ENCODE data around the gene CLIC3.
"Not testable (repeated sequence)": the region's sequence is repeated elsewhere in the genome, so short reads cannot be mapped to it uniquely, and the experiment has no call there.

Gene CLIC3

DNA sequence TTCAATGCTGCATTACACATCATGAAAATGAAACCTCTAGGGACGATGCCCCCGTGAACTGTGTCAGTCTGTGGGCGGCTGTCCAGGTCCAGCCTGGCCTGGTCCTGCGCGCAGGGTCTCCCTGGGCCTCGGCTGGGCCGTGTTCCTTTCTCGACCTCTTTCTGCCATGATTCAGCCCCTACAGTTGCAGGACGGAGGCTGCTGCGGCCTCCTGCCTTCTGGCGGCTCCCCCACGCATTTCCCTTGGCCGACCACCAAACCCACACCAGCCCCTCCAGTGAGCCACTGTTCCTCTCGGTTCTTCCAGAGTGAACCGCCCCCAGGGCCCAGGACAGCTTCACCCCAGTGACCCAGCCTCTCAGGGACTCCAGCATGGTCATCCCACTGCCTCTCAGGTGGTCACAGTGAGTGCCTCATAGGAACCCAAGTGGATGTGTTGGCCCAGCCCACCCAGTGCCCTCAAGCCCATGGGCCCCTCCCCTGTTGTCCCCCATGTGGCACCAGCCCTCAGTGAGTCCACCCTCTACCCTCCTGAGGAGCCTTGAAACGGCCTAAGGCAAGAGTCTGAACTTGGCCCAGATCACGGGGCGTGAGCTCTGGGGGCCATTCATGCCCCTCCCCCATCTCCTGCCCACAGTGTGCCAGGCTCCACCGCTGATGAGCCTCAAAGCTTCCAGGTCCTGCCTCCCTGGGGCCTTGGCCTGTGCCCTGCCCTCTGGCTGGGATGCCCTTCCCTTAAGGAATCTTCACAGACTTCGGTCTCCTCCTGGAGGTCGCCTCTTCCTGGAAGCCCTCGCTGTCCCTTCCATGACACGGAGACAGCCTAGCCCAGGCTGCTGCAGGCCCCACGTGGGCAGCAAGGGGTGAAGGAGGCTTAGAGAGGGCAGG, 10.0 kb upstream of the CLIC3 start:
- in situ Hi-C loops (cut with MboI; ENCODE audit: low sequenced_read_pairs): no loop called here

GRCh38 chr9:137004285-137004684, 7.9 kb upstream of the CLIC3 start:
- in situ Hi-C loops (cut with MboI; ENCODE audit: low sequenced_read_pairs): not testable (repeated sequence)

GRCh38 chr9:137002646-137003041, 6.3 kb upstream of the CLIC3 start:
- in situ Hi-C loops (cut with MboI; ENCODE audit: low sequenced_read_pairs): no loop called here

DNA sequence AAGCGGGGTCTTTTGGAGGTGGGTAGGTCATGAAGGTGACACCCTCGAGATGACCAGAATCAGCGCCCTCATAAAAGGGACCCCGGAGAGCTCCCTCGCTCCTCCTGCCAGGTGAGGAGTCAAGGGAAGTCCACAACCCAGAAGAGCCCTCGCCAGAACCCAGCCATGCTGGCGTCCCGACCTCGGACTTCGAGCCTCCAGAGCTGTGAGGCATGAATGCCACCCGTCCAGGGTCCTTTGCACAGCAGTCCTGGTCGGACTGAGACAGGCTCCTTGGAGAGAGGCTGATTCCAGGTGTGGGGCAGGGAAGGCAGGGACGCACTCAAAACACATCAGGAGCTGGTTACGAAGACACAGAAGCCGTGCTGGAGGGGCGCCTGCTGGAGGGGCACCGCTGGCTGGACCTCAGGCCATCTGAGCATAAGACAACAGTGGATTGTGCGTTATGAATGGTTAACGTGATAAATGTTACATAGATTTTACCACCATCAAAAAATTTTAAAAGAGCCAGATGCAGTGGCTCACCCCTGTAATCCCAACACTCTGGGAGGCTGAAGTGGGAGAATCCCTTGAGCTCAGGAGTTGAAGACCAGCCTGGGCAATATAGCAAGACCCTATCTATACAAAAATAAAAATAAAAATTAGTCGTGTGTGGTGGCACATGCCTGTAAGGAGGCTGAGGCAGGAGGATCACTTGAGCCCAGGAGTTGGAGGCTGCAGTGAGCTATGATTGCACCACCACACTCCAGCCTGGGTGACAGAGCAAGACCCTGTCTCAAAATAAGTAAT, 5.7 kb upstream of the CLIC3 start:
- in situ Hi-C loops (cut with MboI; ENCODE audit: low sequenced_read_pairs): no loop called here

DNA sequence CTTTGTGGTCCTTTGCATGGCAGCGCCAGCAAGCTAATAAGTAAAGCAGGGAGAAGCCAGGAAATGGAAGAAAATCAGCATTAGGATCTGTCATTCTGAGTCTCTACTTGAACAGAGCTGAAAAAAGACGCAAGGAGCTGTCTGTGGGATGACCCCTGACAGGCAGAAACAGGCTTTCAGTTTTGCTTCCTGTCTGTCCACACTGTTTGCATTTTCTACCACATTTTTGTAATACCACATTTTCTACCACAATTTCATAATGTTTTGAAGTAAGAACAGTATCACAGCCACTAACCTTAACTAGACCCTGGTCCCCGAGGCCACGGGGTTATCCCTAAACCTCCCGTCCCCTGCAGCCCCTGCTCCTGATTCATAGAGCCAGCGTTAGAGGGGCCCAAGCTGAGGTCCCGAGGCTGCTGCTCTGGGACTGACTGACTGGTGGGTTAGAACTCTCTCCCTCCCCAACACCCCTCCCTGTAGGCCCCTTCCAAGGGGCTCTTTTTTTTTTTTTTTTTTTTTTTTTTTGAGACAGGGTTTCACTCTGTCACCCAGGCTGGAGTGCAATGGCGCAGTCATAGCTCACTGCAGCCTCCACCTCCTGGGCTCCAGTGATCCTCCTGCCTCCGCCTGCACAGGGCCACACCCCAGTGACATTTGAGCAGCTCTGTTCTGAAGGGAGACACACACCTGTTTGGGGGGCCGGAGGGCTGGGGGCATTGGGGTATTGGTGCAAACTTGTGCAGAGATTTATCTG, 4.0 kb upstream of the CLIC3 start:
- in situ Hi-C loops (cut with MboI; ENCODE audit: low sequenced_read_pairs): no loop called here

GRCh38 chr9:136997830-136998234, 1.5 kb upstream of the CLIC3 start:
- in situ Hi-C loops (cut with MboI; ENCODE audit: low sequenced_read_pairs): no loop called here

GRCh38 chr9:136997371-136997770, 1.0 kb upstream of the CLIC3 start:
- in situ Hi-C loops (cut with MboI; ENCODE audit: low sequenced_read_pairs): no loop called here

- in situ Hi-C loops (cut with MboI; ENCODE audit: low sequenced_read_pairs): no loop called here
Measured at GRCh38 chr9:136995772-136996311, 526 bp downstream of the CLIC3 start.

DNA sequence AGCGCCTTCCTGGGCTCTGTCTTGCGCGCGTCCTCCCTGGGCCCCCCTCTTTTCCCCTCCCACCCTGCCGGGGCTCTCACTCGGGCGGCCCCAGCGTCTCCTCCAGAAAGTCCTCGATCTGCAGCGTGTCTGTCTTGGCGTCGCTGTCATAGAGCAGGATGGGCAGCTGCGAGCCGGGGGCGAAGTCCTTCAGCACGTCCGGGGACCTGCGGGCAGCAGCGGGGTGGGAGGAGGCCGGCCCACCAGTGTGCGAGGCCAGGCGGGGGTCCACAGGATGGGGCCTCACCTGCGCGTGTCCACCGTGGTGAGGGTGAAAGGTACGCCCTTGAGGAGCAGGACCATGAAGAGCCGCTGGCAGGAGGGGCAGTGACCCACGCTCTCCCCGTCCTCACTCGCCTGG, 1.0 kb downstream of the CLIC3 start:
- in situ Hi-C loops (cut with MboI; ENCODE audit: low sequenced_read_pairs): no loop called here

DNA sequence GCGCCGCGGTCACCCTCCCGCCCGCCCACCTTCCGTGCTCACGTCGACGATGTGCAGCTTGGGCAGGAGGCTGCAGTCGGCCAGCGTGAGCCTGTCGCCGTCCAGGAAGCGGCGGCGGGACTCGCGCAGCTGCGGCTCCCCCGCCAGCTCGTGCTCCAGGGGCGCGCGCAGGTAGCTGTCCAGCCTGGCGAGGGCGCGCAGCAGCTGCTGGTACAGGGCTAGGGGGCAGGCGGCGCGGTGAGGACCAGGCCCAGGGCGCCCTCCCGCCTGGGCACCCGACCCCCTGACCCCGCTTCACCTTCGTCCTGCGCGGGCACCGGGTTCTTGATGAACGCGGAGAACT, 1.5 kb downstream of the CLIC3 start:
- in situ Hi-C loops (cut with MboI; ENCODE audit: low sequenced_read_pairs): no loop called here

DNA sequence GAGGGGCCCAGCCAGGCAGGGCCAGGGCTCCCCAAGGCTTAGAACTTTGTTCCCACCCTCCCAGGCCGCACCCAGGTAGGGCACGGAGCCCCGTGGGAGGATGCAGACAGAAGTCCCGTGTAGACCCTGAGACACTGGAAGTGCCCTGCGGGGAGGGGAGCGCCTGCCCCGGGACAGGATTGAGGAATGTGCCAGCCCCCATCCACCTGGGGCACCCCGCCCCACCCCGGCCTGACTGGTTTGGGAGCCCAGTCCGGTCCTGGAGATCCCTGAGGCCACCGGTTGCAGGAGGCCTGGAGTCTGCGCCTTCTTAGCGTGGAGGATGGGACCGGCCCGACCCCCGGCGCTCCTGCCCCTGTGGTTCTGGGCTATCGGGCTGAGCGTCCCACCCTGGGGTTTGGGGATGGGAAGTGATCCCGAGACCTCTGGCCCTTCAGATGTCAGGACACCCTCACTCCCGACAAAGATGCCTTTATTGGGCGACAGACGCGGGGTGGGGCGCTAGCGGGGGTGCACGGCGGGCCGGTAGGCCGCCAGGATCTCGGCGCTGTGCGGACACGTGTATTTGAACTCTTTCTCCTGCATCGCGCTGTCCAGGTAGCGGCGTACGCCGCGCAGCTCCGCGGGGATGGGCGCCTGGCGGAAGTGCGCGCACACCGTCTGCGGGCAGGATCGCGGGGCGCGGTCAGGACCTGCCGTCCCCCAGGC, 2.0 kb downstream of the CLIC3 start:
- in situ Hi-C loops (cut with MboI; ENCODE audit: low sequenced_read_pairs): no loop called here

DNA sequence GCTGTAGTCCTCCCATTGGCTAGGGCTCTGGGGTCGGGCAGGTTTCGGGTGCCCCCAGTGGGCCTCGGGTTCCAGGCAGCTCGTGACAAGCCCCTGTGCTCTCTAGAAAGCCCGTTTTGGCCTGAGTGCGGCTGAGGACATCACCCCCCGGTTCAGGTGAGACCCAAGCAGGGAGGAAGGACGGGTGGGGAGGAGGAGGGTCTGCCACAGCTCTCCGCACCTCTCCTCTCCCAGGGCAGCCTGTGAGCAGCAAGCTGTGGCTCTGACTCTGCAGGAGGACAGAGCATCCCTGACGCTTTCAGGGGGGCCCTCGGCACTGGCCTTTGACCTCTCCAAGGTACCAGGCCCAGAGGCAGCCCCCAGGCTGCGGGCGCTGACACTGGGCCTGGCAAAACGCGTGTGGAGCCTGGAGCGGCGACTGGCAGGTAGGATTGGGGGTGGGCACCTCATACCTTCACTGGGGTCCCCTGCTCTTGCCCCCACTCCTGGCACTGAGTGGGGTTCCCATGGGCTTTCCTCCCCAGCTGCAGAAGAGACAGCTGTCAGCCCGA, 3.5 kb downstream of the CLIC3 start:
- in situ Hi-C loops (cut with MboI; ENCODE audit: low sequenced_read_pairs): no loop called here

- in situ Hi-C loops (cut with MboI; ENCODE audit: low sequenced_read_pairs): no loop called here
Measured at GRCh38 chr9:136991993-136992818, 4.2 kb downstream of the CLIC3 start, which contains the start of gene PAXX. Gene PAXX, plus strand, starts transcription at chr9:136992422. Its CDS starts 22 bp downstream, at chr9:136992444.

DNA sequence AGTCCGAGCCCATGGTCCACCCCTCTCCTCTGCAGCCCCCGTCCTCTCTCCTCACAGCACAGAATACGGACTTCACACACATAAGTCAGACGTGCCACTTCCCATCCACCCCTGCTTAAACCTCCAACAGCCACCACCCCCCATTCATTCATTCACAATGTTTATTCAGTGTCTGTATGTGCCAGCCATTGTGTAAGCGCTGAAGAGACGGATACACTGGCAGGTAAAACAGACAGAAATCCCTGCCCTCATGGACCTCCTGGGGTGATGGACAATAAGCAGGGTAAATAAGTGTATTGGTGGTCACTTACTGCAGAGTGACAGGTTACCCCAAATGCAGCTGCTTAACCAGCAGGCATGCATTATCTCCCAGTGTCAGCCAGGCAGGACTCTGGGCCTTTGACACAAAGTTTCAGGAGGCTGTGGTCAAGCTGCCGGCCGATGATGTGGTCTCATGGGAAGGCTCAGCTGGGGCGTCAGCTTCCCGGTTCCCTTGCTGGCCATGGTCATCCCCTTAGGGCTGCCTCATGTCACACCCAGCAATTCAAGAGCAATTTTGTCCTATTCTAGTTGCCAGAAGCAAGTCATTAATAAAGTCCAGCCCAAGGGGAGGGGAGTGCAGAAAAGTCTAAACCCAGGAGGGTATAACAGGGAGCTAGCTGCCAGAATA, 6.0 kb downstream of the CLIC3 start:
- in situ Hi-C loops (cut with MboI; ENCODE audit: low sequenced_read_pairs): no loop called here

- in situ Hi-C loops (cut with MboI; ENCODE audit: low sequenced_read_pairs): no loop called here
Measured at GRCh38 chr9:136988872-136989271, 7.5 kb downstream of the CLIC3 start.

- in situ Hi-C loops (cut with MboI; ENCODE audit: low sequenced_read_pairs): no loop called here
Measured at GRCh38 chr9:136985853-136986252, 10.5 kb downstream of the CLIC3 start.

DNA sequence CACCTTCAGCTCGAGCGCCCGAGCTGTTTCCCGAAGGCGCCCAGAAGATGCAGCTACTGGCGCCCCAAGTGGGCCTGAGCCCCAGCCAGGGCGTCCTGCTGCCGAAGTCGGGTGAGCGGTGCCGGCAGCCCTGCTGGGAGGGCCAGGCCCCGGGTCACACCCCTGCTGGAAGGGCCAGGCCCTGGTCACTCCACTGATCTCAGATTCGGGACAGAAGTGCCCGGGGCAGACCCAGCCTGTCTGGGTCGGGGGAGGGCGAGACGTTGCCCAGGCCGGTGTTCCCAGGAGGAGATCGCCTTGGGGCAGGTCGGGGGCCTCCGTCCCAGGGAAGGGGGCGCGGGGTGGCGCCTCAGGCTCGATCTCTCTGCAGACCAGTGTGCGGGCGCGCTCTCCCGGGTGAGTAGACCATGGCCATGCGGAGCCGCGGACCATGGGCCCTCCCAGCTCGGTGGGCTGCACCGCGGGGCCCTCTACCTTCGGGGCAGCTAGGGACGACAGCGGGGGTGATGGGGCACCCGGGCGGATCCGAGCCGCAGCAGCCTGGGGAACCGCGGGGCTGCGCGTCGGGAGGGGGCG, 11.3 kb downstream of the CLIC3 start:
- in situ Hi-C loops (cut with MboI; ENCODE audit: low sequenced_read_pairs): no loop called here

DNA sequence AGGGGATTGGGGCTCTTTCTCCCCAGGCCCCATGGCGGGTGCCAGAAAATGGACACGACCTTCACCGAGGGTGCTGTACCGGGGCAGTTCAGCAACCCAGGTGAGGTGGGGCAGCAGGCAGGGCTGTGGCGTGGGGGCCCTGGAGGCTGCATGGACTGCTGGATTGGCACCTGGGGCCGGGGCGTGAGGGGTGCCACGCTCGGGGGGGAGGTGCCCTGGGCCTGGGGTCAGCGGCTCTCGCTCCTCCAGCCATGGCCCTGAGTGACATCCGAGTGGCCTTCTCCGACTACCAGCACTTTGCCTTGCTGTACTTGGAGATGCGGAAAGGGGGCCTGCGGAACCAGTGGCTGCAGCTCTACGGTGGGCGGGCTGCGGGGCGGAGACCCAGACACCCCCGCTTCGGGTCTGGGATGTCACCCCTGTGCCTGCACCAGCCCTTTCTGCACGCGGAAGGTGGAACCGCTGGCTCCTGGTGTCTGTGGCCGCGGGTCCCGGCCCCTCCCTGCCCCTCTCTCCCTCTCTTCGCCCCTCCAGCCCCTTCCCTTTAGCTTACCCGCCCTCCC, 11.8 kb downstream of the CLIC3 start:
- in situ Hi-C loops (cut with MboI; ENCODE audit: low sequenced_read_pairs): no loop called here
